GF-D8 (cell line): ENCODE data around the gene EPB41L5.
"Not testable (repeated sequence)": the region's sequence is repeated elsewhere in the genome, so short reads cannot be mapped to it uniquely, and the experiment has no call there.

ENCODE experiments used
- DNase-seq: peaks from one replicate; lab custom pipeline; 2025; lab: John Stamatoyannopoulos, UW

Gene EPB41L5

GRCh38 chr2:120100627-120101026, 87.8 kb downstream of the EPB41L5 start:
- no peak for DNase-seq

GRCh38 chr2:120103723-120104467, 91.0 kb downstream of the EPB41L5 start:
- DNase-seq = no peak

- no peak for DNase-seq
Observed at GRCh38 chr2:120104772-120105171, 91.9 kb downstream of the EPB41L5 start.

GRCh38 chr2:120105360-120105759, 92.5 kb downstream of the EPB41L5 start:
- DNase-seq = no peak

GRCh38 chr2:120108049-120108448, 95.2 kb downstream of the EPB41L5 start:
- DNase-seq = no peak

- DNase-seq = no peak
Observed at GRCh38 chr2:120108749-120109148, 95.9 kb downstream of the EPB41L5 start.

GRCh38 chr2:120109186-120110061, 96.5 kb downstream of the EPB41L5 start:
- DNase-seq = peak; percentile 85

GRCh38 chr2:120110062-120110362, 97.1 kb downstream of the EPB41L5 start:
- DNase-seq = no peak

- peak; percentile 64 for DNase-seq
Observed at GRCh38 chr2:120110507-120110906, 97.6 kb downstream of the EPB41L5 start.

GRCh38 chr2:120111193-120111592, 98.3 kb downstream of the EPB41L5 start:
- no peak for DNase-seq

GRCh38 chr2:120118018-120118417, 105.1 kb downstream of the EPB41L5 start:
- no peak for DNase-seq

- DNase-seq = no peak
Observed at GRCh38 chr2:120118471-120118870, 105.6 kb downstream of the EPB41L5 start.

GRCh38 chr2:120121337-120121736, 108.5 kb downstream of the EPB41L5 start:
- not testable (repeated sequence) for DNase-seq

GRCh38 chr2:120123090-120123489, 110.2 kb downstream of the EPB41L5 start:
- no peak for DNase-seq

- DNase-seq = no peak
Observed at GRCh38 chr2:120125195-120125594, 112.3 kb downstream of the EPB41L5 start.

GRCh38 chr2:120128216-120128615, 115.3 kb downstream of the EPB41L5 start:
- no peak for DNase-seq

GRCh38 chr2:120132190-120132589, 119.3 kb downstream of the EPB41L5 start:
- no peak for DNase-seq

- DNase-seq = no peak
Observed at GRCh38 chr2:120132691-120133090, 119.8 kb downstream of the EPB41L5 start.

- no peak for DNase-seq
Observed at GRCh38 chr2:120133572-120134244, 120.8 kb downstream of the EPB41L5 start.

GRCh38 chr2:120134263-120134662, 121.4 kb downstream of the EPB41L5 start:
- DNase-seq = no peak

GRCh38 chr2:120135013-120135412, 122.1 kb downstream of the EPB41L5 start:
- not testable (repeated sequence) for DNase-seq

GRCh38 chr2:120140866-120141265, 128.0 kb downstream of the EPB41L5 start:
- DNase-seq = no peak
